ENCODE results near the gene ADRA2B.
"Not testable (repeated sequence)": the region's sequence is repeated elsewhere in the genome, so short reads cannot be mapped to it uniquely, and the experiment has no call there.

Gene ADRA2B

GRCh38 chr2:96116424-96116878 is at the start of gene ADRA2B:
Gene ADRA2B, minus strand, starts transcription at chr2:96116571. Its CDS starts 422 bp downstream, at chr2:96116149.
- DNase-seq (ENCODE audit: low read depth): peak; percentile 13

GRCh38 chr2:96164459-96165184 is 48.3 kb upstream of the ADRA2B start:
- DNase-seq (ENCODE audit: low read depth): no peak

GRCh38 chr2:96163768-96164429 is 47.5 kb upstream of the ADRA2B start:
- no peak for DNase-seq (ENCODE audit: low read depth)

GRCh38 chr2:96163415-96163767 is 47.0 kb upstream of the ADRA2B start:
- DNase-seq (ENCODE audit: low read depth): no peak

- no peak for DNase-seq (ENCODE audit: low read depth)
These were observed 45.5 kb upstream of the ADRA2B start for GRCh38 chr2:96161898-96162297.

GRCh38 chr2:96160366-96160765 is 44.0 kb upstream of the ADRA2B start:
- not testable (repeated sequence) for DNase-seq (ENCODE audit: low read depth)

GRCh38 chr2:96159084-96159830 is 42.9 kb upstream of the ADRA2B start:
- DNase-seq (ENCODE audit: low read depth): no peak

- no peak for DNase-seq (ENCODE audit: low read depth)
These were observed 42.2 kb upstream of the ADRA2B start for GRCh38 chr2:96158554-96158940.

- no peak for DNase-seq (ENCODE audit: low read depth)
These were observed 41.5 kb upstream of the ADRA2B start for GRCh38 chr2:96157649-96158553.

GRCh38 chr2:96156926-96157648 is 40.7 kb upstream of the ADRA2B start:
- DNase-seq (ENCODE audit: low read depth): no peak

- no peak for DNase-seq (ENCODE audit: low read depth)
These were observed 39.8 kb upstream of the ADRA2B start for GRCh38 chr2:96156011-96156820.

GRCh38 chr2:96154506-96155380 is 38.4 kb upstream of the ADRA2B start:
- DNase-seq (ENCODE audit: low read depth): no peak

GRCh38 chr2:96153991-96154431 is 37.6 kb upstream of the ADRA2B start:
- no peak for DNase-seq (ENCODE audit: low read depth)

GRCh38 chr2:96153291-96153713 is 36.9 kb upstream of the ADRA2B start:
- no peak for DNase-seq (ENCODE audit: low read depth)

- no peak for DNase-seq (ENCODE audit: low read depth)
These were observed 36.2 kb upstream of the ADRA2B start for GRCh38 chr2:96152304-96153161.

GRCh38 chr2:96151595-96152303 is 35.4 kb upstream of the ADRA2B start:
- DNase-seq (ENCODE audit: low read depth): no peak

- DNase-seq (ENCODE audit: low read depth): no peak
These were observed 34.6 kb upstream of the ADRA2B start for GRCh38 chr2:96150791-96151594.

All from iris pigment epithelial cell (primary cell).